HG02623 (cell line): Measurements from ENCODE around the gene TCF20.

Source experiments
- ATAC-seq: cut with Tn5 transposase; IDR thresholded peaks from one replicate; pipeline ENCODE4 v1.9.1; 2021; ENCODE audit warnings: moderate library complexity; ENCODE audit not compliant: unreplicated experiment

The TCF20 gene

GRCh38 chr22:42300259-42301076 is 30.0 kb upstream of the TCF20 start:
- no peak for ATAC-seq

- no peak for ATAC-seq
These were observed 29.3 kb upstream of the TCF20 start for GRCh38 chr22:42299586-42300258.

- no peak for ATAC-seq
These were observed 28.3 kb upstream of the TCF20 start for GRCh38 chr22:42298746-42299145.

- no peak for ATAC-seq
These were observed 27.3 kb upstream of the TCF20 start for GRCh38 chr22:42297778-42298177.

GRCh38 chr22:42296883-42297282 is 26.4 kb upstream of the TCF20 start:
- ATAC-seq: no peak

GRCh38 chr22:42296381-42296853 is 26.0 kb upstream of the TCF20 start:
- ATAC-seq: no peak

- no peak for ATAC-seq
These were observed 23.9 kb upstream of the TCF20 start for GRCh38 chr22:42294034-42294985.

GRCh38 chr22:42292732-42293520 is 22.5 kb upstream of the TCF20 start:
- ATAC-seq: no peak

- ATAC-seq: no peak
These were observed 20.8 kb upstream of the TCF20 start for GRCh38 chr22:42291287-42291686.

GRCh38 chr22:42289671-42290541 is 19.5 kb upstream of the TCF20 start:
- no peak for ATAC-seq

GRCh38 chr22:42288791-42289190 is 18.3 kb upstream of the TCF20 start:
- no peak for ATAC-seq

GRCh38 chr22:42287174-42287890 is 16.9 kb upstream of the TCF20 start:
- ATAC-seq: no peak

- ATAC-seq: no peak
These were observed 15.8 kb upstream of the TCF20 start for GRCh38 chr22:42286205-42286604.

- ATAC-seq: no peak
These were observed 15.2 kb upstream of the TCF20 start for GRCh38 chr22:42285604-42286003.

GRCh38 chr22:42284643-42285181 is 14.3 kb upstream of the TCF20 start:
- ATAC-seq: no peak

GRCh38 chr22:42284202-42284591 is 13.7 kb upstream of the TCF20 start:
- ATAC-seq: no peak

- ATAC-seq: no peak
These were observed 13.1 kb upstream of the TCF20 start for GRCh38 chr22:42283278-42284201.

- no peak for ATAC-seq
These were observed 12.5 kb upstream of the TCF20 start for GRCh38 chr22:42282943-42283277.
